ENCODE results near the gene RNF145. TPM values are rescaled to one million over a fixed set of nuclear protein-coding genes. Genes with fewer than 3 reads are reported as not detected.
A peak's percentile ranks its signal among the peaks of the same experiment; 100 is the strongest.

RNF145 gene
- total RNA-seq, 1 donor from 2014 or later: 179 TPM

DNA sequence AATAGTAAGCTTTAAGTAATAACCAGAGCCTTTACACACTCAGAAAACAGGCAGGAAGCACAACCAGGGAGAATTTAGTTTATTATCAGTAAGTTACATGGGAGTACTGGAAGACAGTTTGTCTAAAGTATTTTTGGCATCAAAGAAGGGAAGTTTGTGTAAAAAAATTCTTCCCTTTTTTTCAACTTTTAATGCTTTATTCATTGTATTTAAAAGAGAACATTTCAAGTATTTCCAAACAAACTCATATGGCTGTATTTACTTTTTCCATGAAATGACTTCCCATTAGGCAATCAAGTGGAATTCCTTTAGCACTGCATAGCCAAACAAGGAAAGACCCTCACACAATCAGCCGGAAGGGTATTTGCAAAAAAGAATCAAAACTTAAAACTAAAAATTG lies 26.7 kb downstream of the RNF145 start:
- DNase-seq (ENCODE audit: low spot score): no peak
- H3K27ac Mint-ChIP-seq: peak overlapping the region; percentile 67
- no peaks in the 10 kb centered on the region for H3K9me3 Mint-ChIP-seq
- peaks cover 84% of the 10 kb centered on the region for H3K4me1 Mint-ChIP-seq (ENCODE audit: low read depth)
- H3K36me3 Mint-ChIP-seq (ENCODE audit: low read depth): peaks cover 40% of the 10 kb centered on the region
- H3K27me3 Mint-ChIP-seq (ENCODE audit: insufficient read depth): no peaks in the 10 kb centered on the region
- no peak overlapping the region for H3K4me3 Mint-ChIP-seq
- intact Hi-C loops (cut with micrococcal nuclease): no loop called here

DNA sequence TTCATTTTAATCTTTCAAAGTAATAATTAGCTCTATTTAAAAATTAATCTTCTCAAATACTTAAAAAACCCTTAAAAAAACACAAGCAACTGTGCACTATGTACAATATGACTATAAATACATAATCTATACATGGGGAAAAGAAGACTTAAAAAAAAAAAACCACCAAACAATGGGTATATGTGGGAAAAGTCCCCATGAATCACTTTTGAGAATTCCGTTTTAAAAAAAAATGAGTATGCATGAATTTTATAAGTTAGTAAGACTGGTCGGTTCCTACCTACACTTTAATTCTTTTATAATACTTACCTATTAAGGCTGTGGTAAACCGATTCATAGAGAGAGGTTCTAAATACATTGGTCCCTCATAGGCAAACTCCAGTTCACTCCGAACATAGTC lies 27.7 kb downstream of the RNF145 start:
- Mint-ChIP-seq H3K27me3 (ENCODE audit: insufficient read depth) (no peaks in the 10 kb centered on the region), H3K36me3 (ENCODE audit: low read depth) (peaks cover 47% of the 10 kb centered on the region), H3K27ac (peak overlapping the region; percentile 61), H3K4me1 (ENCODE audit: low read depth) (peaks cover 91% of the 10 kb centered on the region), H3K4me3 (no peak overlapping the region), H3K9me3 (no peaks in the 10 kb centered on the region)
- no peak for DNase-seq (ENCODE audit: low spot score)
- intact Hi-C loops (cut with micrococcal nuclease): loop anchor here (2.0 kb wide), 1 partner anchor 229 kb away; no protein-coding TSS in a partner anchor

DNA sequence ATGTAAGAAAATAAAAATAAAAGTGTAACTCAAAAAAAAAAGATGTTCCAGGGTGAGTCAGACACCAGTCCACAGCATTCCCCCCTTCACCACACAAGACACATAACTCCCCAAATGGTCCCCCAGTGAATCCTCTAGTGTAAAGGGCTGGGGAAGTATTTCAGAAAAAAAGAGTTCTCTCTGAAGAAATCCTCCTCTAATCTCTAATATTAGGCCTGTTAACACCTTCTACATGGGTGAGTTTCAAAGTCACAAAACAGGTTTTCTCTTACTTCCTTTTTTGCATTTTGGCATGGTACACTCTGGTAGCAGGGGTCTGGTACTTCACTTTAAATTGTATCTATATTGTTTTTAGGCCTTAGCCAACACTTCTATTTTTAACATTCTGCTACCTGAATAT lies 28.2 kb downstream of the RNF145 start:
- Mint-ChIP-seq H3K4me3 (no peak overlapping the region), H3K27ac (peak overlapping the region; percentile 53), H3K4me1 (ENCODE audit: low read depth) (peaks cover 92% of the 10 kb centered on the region), H3K9me3 (no peaks in the 10 kb centered on the region), H3K27me3 (ENCODE audit: insufficient read depth) (no peaks in the 10 kb centered on the region), H3K36me3 (ENCODE audit: low read depth) (peaks cover 47% of the 10 kb centered on the region)
- intact Hi-C loops (cut with micrococcal nuclease): loop anchor here (2.0 kb wide), 1 partner anchor 230 kb away; no protein-coding TSS in a partner anchor
- DNase-seq (ENCODE audit: low spot score): no peak

DNA sequence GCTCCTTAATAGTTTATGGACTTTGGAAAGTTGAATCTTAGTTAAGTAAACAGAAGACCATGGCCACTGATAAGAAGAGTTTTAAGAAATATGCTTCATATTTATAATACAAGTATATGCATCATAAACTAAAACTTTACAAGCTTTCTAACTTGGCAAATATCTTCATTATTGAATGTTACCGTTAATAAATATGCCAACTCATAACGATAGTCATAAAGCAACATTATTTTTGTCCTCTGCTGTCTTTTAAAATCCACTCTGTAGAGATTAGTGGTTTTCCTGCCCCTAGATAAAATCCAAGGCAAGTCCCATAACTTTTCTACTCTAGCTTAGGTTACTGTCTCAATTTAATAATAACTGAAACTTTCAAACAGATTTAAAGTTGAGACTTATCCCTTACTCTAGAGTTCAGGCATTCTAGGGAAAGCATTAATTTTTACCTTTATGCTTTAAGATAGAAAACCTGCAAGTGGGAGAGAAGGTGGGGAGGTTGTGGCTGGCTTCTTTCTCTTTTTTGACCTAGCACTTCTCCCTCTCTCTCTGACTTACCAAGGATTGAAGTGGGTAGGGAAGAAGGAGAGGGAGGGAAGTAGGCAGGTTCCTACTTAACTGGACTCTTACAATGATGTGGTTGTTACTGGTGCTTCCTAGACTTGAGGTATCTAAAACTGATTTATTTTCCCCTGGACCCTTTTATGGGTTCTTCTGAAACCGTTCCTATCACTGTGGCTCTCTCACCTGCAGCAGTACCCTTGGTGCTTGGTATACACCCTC lies 29.6 kb downstream of the RNF145 start:
- no peaks in the 10 kb centered on the region for H3K27me3 Mint-ChIP-seq (ENCODE audit: insufficient read depth)
- intact Hi-C loops (cut with micrococcal nuclease): loop anchor here (1.0 to 10.0 kb wide), 10 partner anchors 9 to 595 kb away; partner anchors contain the start of genes IL12B and UBLCP1
- H3K36me3 Mint-ChIP-seq (ENCODE audit: low read depth): peaks cover 46% of the 10 kb centered on the region
- peak overlapping the region; percentile 91 for H3K27ac Mint-ChIP-seq
- H3K9me3 Mint-ChIP-seq: no peaks in the 10 kb centered on the region
- H3K4me3 Mint-ChIP-seq: peak overlapping the region; percentile 74
- H3K4me1 Mint-ChIP-seq (ENCODE audit: low read depth): peaks cover 92% of the 10 kb centered on the region
- no peak for DNase-seq (ENCODE audit: low spot score)

DNA sequence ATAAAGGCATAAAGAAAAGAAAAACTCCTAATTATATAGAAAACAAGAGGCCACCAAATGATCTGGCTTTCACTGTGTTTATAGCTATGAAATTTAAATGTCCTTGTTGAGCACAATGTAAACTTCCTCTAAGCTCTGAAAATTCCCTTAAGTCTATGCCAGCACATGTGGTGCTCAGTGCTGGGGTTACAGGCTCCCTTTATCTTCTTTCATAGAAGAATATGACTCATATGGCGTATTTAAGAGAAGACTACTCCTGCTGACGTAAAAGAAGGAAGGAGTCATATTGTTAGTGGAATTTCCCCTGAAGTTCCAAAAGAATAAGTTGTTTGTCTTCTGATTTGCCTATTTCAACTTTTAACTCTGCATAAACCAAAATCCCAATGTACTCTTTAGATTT lies 30.4 kb downstream of the RNF145 start:
- Mint-ChIP-seq H3K36me3 (ENCODE audit: low read depth) (peaks cover 44% of the 10 kb centered on the region), H3K9me3 (no peaks in the 10 kb centered on the region), H3K27me3 (ENCODE audit: insufficient read depth) (no peaks in the 10 kb centered on the region), H3K4me3 (peak overlapping the region; percentile 66), H3K4me1 (ENCODE audit: low read depth) (peaks cover 93% of the 10 kb centered on the region), H3K27ac (peak overlapping the region; percentile 91)
- DNase-seq (ENCODE audit: low spot score): no peak
- intact Hi-C loops (cut with micrococcal nuclease): loop anchor here (1.0 to 10.0 kb wide), 8 partner anchors 9 to 596 kb away; partner anchors contain the start of genes IL12B and UBLCP1

DNA sequence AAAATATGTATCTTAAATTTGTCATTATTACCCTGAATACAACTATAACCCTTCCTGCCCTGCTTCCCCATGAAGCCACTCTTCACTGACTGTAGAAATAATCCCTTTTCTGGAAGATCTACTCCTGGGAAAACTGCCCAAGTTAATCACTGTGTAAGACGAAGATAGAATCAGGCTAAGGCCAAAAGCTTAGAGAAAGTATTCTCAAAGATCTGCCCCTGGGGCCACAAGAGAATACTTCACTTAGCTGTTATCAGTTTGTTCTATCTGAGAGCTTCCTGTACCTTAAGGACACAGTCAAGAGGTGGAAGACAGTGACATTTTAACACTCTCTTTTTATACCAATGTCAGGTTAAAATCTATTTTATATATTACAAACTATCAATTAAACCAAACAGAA lies 33.8 kb downstream of the RNF145 start:
- H3K27me3 Mint-ChIP-seq (ENCODE audit: insufficient read depth): no peaks in the 10 kb centered on the region
- H3K27ac Mint-ChIP-seq: peak overlapping the region; percentile 86
- intact Hi-C loops (cut with micrococcal nuclease): loop anchor here (5.0 to 10.0 kb wide), 2 partner anchors 157 to 599 kb away; partner anchors contain the start of gene IL12B
- no peak for DNase-seq (ENCODE audit: low spot score)
- H3K9me3 Mint-ChIP-seq: no peaks in the 10 kb centered on the region
- peak overlapping the region; percentile 68 for H3K4me3 Mint-ChIP-seq
- H3K36me3 Mint-ChIP-seq (ENCODE audit: low read depth): peaks cover 53% of the 10 kb centered on the region
- peaks cover 68% of the 10 kb centered on the region for H3K4me1 Mint-ChIP-seq (ENCODE audit: low read depth)

DNA sequence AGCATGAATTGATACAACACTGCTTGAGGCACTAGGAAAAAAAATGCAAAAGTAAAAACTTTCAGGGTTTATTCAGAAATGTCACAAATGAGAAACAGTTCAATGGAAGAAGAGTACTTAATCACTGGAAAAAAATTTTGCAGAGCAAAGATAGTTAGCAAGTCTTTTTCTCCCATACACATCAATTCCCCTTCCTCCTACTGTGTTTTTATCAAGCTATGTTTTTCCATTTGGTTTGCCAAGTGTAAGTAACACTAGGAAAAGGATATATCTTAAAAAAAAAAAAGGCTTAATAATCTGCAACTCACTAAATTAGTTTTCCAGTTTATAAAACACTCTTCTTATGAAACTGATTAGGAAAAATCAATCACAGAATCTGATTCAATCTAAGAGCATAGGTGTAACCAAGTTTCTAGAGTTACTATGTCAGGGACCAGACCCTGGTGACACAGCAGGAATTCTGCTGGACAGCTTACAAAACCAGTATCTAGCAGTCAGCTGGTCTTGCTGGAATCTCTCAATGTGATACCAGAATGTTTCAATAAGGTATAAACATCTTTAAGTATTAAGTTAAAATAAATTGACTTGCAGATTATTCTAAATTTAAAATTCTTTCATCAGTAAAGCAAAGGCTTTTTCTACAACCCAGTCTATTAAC lies 34.7 kb downstream of the RNF145 start:
- Mint-ChIP-seq H3K4me3 (no peak overlapping the region), H3K27ac (peak overlapping the region; percentile 44), H3K36me3 (ENCODE audit: low read depth) (peaks cover 51% of the 10 kb centered on the region), H3K9me3 (no peaks in the 10 kb centered on the region), H3K4me1 (ENCODE audit: low read depth) (peaks cover 60% of the 10 kb centered on the region), H3K27me3 (ENCODE audit: insufficient read depth) (no peaks in the 10 kb centered on the region)
- intact Hi-C loops (cut with micrococcal nuclease): loop anchor here (5.0 to 10.0 kb wide), 2 partner anchors 158 to 600 kb away; partner anchors contain the start of gene IL12B
- no peak for DNase-seq (ENCODE audit: low spot score)

DNA sequence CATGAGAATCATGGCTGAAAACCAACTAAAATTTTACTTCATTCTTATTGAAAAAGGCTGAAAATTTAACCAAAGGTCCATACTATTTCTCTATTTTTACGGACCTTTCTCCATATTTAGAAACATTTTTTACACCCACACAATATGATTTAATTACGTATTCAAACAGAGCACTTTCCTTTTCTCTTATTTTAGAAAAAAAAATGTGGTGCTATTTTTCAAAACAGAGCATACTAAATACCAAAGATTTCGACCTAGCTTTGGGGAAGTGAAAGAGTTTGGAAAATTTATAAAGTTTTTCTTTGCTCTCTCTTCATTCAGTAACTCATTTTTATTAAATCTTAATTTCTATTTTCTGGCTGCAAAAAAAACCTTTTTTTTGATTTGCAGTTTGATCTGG lies 38.1 kb downstream of the RNF145 start:
- H3K4me1 Mint-ChIP-seq (ENCODE audit: low read depth): peaks cover 35% of the 10 kb centered on the region
- H3K36me3 Mint-ChIP-seq (ENCODE audit: low read depth): peaks cover 40% of the 10 kb centered on the region
- H3K9me3 Mint-ChIP-seq: no peaks in the 10 kb centered on the region
- no peak overlapping the region for H3K27ac Mint-ChIP-seq
- no peaks in the 10 kb centered on the region for H3K27me3 Mint-ChIP-seq (ENCODE audit: insufficient read depth)
- no peak for DNase-seq (ENCODE audit: low spot score)
- no peak overlapping the region for H3K4me3 Mint-ChIP-seq
- intact Hi-C loops (cut with micrococcal nuclease): loop anchor here (10.0 kb wide), 1 partner anchor 604 kb away; no protein-coding TSS in a partner anchor

DNA sequence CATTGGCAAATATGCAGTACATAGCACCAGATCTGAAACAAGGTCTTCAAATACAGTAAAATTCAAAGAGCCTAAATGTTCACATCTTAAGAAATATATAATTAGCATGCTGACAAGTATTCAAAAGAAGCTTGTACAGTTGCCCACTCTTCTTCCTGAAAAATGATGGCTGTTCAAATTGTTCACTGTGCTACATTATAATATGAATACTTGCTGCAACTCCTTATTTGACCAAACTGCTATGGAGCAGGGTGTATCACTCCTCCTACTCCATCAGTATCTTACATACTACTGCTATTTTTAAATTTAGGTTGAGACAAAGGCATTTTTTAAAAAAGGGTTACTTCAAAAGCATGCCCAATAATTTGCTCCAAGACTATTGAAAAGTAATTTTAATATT lies 39.3 kb downstream of the RNF145 start:
- H3K9me3 Mint-ChIP-seq: no peaks in the 10 kb centered on the region
- no peaks in the 10 kb centered on the region for H3K27me3 Mint-ChIP-seq (ENCODE audit: insufficient read depth)
- no peak overlapping the region for H3K27ac Mint-ChIP-seq
- H3K4me1 Mint-ChIP-seq (ENCODE audit: low read depth): peaks cover 31% of the 10 kb centered on the region
- peaks cover 37% of the 10 kb centered on the region for H3K36me3 Mint-ChIP-seq (ENCODE audit: low read depth)
- DNase-seq (ENCODE audit: low spot score): no peak
- no peak overlapping the region for H3K4me3 Mint-ChIP-seq
- intact Hi-C loops (cut with micrococcal nuclease): loop anchor here (1.0 to 10.0 kb wide), 2 partner anchors 9 to 605 kb away; no protein-coding TSS in a partner anchor

DNA sequence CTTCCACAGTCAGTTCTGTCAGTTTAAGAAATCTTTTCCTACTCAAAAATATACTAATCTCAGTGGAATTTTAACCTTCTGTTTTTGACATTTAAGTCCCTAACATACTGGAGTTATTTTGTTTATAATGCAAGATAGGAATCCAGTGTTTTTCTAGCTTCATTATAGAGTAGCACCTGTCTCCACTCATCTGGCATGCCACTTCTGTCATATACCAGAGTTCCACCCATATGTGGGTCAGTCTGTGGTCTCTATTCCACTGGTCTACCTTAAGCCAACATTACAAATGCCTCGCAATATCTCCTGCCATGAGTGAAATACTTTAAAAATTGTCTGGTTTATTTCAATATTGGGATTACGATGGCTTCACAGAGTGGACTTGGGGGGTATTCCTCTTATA lies 42.9 kb downstream of the RNF145 start:
- Mint-ChIP-seq H3K4me3 (no peak overlapping the region), H3K36me3 (ENCODE audit: low read depth) (peaks cover 42% of the 10 kb centered on the region), H3K9me3 (no peaks in the 10 kb centered on the region), H3K27me3 (ENCODE audit: insufficient read depth) (no peaks in the 10 kb centered on the region), H3K4me1 (ENCODE audit: low read depth) (peaks cover 40% of the 10 kb centered on the region), H3K27ac (no peak overlapping the region)
- DNase-seq (ENCODE audit: low spot score): no peak
- intact Hi-C loops (cut with micrococcal nuclease): no loop called here

DNA sequence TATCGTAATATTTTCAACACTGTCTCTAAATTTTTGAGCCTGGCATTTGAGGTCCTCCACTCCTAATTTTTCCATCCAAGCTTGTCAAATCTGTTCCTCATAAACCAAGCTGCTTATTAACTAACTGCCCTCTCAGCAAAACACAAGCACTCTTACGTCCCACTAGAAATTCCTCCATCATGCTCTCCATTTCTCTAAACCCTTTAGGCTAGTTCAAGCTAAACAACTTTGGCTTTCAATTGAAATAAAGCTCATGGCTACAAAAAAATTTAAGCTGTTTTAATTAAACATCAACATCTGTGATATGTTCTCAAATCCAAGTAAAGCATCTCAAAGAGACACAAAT lies 45.7 kb downstream of the RNF145 start:
- H3K27me3 Mint-ChIP-seq (ENCODE audit: insufficient read depth): no peaks in the 10 kb centered on the region
- intact Hi-C loops (cut with micrococcal nuclease): loop anchor here (1.0 to 5.0 kb wide), 4 partner anchors 16 to 844 kb away; partner anchors contain the start of gene TTC1
- peaks cover 48% of the 10 kb centered on the region for H3K4me1 Mint-ChIP-seq (ENCODE audit: low read depth)
- H3K27ac Mint-ChIP-seq: peak overlapping the region; percentile 64
- DNase-seq (ENCODE audit: low spot score): no peak
- H3K9me3 Mint-ChIP-seq: no peaks in the 10 kb centered on the region
- peak overlapping the region; percentile 16 for H3K4me3 Mint-ChIP-seq
- H3K36me3 Mint-ChIP-seq (ENCODE audit: low read depth): peaks cover 42% of the 10 kb centered on the region

DNA sequence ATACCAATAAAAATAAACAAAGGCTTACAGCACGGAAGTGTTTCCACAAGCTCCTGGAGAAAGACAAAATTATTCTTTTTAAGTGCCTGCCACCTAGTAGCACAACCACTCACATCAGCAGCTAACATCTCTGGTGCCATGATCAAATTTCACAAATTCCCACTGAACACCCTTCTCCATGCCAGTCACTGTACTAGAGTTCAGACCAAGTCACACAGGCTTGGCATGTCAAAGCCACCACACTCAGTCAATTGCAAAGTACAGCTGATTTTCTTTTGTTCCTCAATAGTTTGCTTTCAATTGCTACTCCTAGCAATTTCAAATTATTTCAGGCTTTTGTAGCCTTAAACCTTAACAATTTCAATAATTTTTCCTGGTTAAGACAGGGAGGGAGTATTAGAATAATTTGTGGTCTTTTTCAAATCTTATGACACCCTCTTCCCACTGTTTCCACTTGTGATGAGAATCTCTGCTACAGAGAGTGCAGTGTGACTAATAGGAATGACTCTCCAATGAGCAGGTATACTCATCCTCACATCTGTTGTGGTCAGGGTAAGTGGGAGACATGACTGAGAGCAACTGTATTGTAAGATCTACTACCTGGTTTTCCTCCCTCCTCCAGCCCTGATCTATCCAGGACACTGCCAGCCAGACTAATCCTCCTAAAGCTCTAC lies 46.2 kb downstream of the RNF145 start:
- Mint-ChIP-seq H3K27me3 (ENCODE audit: insufficient read depth) (no peaks in the 10 kb centered on the region), H3K4me1 (ENCODE audit: low read depth) (peaks cover 53% of the 10 kb centered on the region), H3K36me3 (ENCODE audit: low read depth) (peaks cover 45% of the 10 kb centered on the region), H3K9me3 (no peaks in the 10 kb centered on the region), H3K4me3 (peak overlapping the region; percentile 16), H3K27ac (peak overlapping the region; percentile 64)
- DNase-seq (ENCODE audit: low spot score): no peak
- intact Hi-C loops (cut with micrococcal nuclease): loop anchor here (1.0 to 5.0 kb wide), 4 partner anchors 16 to 844 kb away; partner anchors contain the start of gene TTC1
